Activated CD8-positive, alpha-beta memory T cell treated with anti-CD3 and anti-CD28 coated beads, Interleukin-2, amount 50 U/mL, for 24 hours (primary cell): ENCODE data around the gene GRAMD1B.

Experiments used
- DNase-seq: peaks from one replicate; pipeline ENCODE4 v3.0.0-alpha.2; 2020; ENCODE audit errors: extremely low read depth

The GRAMD1B gene

DNA sequence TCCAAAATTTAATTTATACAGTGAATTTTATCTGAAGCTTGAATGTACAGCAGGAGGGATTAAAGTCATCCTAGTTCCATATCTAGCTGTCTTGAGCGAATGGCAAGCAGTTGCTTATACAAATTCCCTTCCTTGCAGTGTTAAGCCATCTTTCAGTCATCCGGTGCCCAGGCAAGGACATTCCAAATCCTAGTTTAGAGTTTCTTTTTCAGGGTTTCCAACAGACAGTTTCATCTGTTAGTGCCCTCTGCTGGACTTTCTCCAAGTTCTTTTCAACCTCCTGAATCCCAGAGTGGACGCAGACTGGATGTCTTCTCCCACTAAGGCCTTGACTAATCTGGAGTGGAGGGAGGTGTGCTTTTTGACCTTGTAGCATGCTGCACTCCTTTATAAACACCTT, 45.4 kb downstream of the GRAMD1B start:
- DNase-seq = no peak

DNA sequence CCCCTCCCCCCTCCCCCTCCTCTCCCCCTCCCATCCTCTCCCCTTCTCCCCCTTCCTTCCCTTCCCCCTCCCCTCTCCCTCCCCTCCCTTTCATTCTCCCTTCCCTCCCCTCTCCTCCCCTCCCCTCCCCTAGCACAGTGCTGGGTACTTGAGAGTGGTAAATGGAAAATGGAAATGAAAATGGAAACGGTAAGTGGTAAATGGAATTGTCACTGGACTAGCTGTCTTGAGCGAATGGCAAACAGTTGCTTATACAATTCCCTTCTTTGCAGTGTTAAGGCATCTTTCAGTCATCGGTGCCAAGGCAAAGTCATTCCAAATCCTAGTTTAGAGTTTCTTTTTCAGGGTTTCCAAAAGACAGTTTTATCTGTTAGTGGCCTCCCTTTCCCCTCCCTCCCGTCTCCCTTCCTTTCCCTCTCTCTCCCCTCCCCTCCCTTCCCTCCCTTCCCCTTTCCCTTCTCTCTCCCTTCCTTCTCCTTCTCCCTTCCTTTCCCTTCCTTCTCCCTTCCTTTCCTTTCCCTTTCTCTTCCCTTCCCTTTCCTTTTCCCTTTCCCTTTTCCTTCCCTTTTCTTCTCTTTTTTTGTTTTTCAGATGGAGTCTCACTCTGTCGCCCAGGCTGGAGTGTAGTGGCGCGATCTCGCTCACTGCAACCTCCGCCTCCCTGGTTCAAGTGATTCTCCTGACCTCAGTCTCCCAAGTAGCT, 47.3 kb downstream of the GRAMD1B start:
- DNase-seq = no peak

DNA sequence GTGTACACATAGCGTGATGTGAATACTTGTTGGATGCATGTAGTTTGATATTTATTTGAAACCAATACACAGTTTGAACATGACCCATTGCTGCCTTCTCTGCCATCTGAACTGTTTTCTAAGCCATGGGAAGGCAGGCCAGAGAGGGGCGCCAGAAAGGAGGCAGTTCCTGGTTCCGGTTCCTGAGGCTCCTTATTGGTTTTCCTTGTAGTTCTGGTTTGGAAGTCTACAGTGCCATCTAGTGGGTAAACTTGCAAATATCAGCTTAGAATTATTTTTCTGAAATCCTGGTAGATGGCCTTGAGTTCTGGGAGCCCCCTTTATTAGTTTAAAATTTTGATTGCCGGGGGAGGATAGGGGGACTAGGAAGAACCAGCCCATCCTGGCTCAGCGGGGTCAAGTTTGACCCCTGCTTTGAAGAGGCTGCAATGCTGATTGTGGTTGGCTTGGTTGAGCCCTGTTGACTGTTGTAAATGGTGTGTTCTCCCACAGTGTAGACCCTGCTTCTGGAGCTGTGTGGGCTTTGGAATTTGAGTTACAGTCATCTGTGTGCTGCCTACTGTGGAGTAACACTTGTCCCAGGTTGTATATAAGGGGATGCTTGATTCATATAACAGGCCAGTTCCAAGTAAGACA, 48.4 kb downstream of the GRAMD1B start:
- DNase-seq = no peak

DNA sequence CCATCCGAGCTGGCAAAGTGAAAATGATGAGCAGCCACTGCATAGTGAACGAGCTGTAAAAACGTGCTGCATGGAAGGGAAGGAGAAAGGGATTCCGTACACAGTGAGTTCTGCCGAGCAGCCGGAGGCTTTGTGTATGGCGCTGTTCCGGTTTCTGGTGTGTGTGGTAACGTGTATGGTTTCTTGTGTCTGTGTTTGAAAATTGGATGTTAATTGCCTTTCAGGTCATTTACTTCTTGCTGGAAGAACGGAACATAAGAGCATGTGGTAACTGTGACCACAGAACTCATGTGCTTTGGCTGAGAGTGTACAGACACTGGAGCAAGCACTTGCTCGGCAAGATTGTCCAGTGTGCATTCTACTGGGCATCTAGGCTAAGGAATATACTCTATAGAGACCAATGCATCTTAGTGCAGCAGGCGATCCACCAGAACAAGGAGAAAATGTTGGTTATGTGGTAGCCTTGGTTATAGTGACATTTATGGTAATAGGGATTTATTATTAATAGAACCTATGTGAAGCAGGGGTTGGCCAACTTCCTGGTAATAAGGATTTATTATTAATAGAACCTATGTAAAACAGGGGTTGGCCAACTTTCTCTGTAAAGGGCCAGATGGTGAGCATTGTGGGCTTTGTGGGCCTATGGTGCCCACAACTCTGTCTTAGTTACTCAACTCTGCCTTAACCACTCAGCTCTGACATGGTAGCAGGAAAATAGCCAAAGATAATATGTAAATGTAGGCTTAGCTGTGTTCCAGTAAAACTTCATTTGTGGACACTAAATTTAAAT, 49.2 kb downstream of the GRAMD1B start:
- DNase-seq = no peak

DNA sequence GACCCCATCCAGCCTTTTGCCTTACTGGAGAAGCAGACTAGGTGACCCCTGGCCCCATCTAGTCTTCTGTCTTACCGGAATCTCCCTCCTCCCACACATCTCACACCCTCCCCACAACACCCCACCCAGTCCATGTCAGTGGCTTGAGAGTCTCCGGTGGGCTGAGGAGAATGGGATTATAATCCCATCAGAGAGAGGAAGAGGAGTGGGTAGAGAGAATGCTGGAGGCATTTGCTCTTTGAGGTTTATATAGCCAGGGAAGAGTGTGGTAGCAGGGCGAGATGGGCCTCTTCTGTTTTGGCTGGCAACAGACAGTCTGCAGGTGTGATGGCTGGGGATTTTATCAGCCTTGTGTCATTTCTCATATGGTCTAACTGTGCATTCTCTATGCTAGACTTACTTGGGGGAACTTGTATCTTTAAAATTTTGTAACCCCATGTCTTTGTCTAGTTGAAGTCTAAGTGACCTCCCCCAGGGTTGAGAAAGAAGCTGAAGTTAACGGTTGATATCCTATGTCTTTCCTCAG, 50.3 kb downstream of the GRAMD1B start:
- DNase-seq = no peak

DNA sequence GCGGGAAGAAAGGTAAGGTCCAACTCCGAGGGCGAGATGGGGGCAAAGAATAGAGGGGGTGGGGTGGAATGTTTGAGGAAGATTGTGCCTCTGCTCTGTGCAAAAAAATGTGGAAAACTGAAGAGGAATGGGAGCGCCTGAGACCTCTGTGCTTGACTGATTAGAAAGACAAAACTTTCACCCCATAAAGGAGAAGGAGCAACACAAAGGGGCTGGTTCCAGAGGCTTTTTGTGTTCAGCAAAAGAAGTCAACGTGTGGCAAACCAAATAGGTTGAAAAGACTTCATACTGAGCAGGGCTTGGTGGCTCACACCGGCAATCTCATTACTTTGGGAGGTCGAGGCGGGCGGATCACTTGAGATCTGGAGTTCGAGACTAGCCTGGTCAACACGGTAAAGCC, 50.8 kb downstream of the GRAMD1B start:
- no peak for DNase-seq

DNA sequence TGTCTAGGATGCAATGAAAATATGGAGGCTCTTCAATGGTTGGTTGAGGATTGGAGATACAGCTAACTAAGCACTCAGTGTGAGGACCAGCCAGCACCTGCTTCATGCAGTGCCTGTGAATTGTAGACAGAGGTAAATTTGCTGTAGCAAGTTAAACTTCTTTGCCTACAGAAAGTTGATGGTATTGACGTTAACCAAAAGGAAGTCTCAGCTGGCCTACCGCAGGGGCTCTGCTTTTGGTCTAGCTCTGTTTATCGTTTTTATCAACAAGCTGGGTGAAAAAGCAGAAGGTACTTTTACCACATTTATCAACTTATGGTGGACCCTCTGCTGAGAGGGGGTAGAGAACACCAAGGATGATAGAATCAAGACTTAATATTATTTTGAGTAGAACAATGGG, 51.6 kb downstream of the GRAMD1B start:
- DNase-seq = no peak

DNA sequence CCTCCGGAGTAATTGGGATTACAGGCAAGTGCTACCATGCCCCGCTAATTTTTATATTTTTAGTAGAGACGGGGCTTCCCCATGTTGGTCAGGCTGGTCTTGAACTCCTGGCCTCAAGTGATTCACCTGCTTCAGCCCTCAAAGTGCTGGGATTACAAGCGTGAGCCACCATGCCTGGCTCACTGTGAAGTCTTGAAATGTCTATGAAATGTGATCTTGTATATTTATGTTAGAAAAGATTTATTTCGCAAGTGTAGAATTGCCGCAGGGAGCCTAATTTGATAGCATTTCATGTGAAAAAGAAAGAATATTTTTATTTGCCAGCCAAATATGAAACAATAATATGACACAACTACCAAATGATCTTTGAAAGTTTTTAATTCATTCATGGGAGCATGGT, 52.1 kb downstream of the GRAMD1B start:
- no peak for DNase-seq

DNA sequence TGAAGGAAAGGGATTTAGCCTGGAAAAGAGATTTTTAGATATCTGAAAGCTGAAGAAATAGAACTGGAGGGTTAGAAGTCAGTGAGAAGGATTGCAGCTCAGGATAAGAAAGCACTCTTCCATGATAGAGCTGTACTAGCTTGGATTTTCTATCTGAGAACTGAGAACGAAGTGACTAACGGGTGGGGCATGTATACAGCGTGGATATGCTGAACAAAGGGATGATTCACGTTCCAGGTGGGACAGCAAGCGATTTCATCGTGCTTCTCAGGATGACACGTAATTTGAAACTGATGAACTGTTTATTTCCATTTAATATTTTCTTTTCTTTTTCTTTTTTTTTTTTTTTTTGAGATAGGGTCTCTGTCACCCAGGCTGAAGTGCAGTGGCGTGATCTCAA, 53.0 kb downstream of the GRAMD1B start:
- no peak for DNase-seq

DNA sequence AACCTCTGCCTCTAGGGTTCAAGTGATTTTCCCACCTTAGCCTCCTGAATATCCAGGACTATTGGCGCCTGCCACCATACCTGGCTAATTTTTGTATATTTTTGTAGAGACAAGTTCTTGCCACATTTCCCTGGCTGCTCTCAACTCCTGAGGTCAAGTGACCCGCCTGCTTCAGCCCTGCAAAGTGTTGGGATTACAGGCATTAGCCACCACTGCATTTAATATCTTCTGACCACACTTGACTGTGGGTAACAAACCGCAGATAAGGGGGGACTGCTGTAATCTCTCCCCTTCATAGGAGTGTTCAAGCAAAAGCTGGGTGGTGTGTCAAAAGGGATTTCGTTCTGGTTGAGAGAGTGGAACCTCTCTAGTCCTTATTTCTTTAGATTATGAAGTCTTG, 53.4 kb downstream of the GRAMD1B start:
- DNase-seq = no peak

DNA sequence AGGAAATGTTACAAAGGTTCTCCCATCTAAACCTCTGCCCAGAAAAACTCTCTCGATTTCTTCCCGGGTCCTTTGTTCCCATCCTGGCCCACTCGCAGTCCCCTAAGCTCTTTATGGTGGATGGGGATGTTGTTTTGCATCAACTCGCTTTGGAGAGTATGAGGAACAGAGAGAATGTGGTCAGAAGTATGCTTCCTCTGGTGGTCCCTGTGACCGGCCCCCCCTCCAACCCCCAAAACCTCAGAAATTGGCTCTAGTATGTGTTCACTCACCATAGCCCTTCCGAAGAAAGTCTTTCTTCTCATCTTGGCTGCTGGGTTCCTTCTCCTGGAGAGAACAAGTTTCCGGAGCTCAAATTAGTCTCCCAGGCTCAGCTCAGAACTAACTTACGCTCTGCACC, 54.4 kb downstream of the GRAMD1B start:
- no peak for DNase-seq

DNA sequence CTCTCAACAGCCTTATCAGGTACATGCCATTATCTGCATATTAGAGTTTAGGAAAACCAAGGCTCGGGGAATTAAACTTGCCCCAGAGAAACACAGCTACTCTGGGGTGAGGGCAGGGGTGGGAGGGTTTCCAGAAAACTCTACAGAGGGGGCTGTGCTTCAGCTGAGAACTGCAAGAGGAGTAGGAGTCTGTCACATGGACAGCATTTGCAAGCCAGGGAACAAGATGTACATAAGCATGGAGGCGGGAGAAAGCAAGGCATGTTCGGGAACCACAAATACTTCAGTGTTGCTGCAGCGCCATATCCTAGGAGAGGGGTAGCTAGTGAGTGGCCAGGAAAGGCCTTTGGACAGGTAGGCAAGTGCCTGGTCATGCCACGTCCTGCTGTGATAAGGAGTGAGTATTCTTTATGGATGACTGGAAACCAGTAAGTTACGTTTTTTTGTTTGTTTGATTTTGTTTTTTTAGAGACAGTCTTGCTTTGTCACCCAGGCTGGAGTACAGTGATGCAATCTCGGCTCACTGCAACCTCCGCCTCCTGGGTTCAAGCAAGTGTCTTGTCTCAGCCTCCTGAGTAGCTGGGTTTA, 57.2 kb downstream of the GRAMD1B start:
- no peak for DNase-seq

DNA sequence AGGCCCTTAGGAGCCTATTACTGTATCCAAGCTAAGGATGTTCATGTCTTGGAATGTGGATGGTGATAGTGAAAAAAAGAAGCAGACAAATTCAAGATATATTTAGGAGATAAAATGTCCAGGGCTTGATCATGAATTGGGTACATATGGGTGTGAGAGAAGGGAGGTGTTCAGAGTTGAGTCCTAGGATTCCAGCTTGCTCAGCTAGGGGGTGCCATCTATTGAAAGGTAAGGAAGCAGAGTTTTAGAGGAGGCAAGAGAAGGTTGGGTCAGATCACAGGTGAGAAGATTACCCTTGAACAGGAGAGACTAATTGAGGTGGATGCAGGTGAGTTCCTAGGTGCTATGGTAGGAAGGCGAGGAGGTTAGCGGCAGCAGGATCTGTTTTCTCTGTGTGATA, 60.5 kb downstream of the GRAMD1B start:
- no peak for DNase-seq

DNA sequence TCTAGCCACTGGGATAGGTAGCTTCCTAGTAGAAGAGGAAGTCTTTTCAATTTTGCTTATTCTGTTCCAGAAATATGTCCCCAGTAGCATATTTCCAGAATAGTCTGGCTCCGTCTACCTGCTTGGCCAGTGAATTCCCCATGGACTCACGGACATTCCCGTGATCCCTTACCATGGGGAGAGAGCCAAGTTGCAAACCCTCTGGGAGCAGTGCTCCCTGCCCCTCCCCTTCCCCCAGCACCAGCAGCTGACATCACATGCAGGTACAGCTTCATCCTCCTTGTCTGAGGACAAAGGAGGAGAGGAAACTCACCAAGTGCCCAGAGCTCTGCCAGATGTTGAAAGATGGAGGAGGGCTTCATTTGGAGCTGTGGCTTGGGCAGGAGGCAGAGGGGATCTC, 61.2 kb downstream of the GRAMD1B start:
- DNase-seq = no peak

DNA sequence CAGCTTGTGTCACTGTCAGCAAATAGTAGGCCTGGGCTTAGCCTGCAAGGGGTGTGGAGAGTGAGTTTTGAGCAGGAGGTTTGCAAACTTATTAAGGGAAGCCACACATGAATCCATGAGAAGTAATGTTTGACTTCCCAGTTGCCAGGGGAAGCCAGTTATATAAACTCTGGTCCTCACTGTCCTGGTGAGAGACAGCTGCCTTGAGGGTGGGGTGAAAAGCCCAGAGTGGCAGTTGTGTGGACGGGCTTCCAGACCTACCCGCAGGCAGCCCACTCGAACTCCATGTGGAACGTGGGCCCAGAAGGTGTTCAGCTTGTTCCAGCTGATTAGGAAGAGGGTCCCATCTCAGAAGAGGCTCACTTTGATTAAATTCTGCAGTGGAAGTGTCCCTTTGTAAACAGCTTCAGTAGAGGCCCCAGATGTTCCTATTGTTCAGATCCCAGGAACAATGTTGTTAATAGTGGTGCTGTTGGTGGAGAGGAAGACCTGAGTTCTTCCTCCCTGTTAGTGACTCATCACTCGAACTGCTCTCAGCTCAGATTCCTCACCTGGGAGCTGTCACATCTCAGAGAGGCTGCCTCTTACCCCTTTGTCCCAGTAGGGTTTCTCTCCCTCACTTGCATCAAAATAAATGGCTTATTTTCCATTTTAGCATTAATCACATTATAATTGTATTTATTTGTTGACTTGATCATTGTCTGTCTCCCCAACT, 63.4 kb downstream of the GRAMD1B start:
- no peak for DNase-seq

DNA sequence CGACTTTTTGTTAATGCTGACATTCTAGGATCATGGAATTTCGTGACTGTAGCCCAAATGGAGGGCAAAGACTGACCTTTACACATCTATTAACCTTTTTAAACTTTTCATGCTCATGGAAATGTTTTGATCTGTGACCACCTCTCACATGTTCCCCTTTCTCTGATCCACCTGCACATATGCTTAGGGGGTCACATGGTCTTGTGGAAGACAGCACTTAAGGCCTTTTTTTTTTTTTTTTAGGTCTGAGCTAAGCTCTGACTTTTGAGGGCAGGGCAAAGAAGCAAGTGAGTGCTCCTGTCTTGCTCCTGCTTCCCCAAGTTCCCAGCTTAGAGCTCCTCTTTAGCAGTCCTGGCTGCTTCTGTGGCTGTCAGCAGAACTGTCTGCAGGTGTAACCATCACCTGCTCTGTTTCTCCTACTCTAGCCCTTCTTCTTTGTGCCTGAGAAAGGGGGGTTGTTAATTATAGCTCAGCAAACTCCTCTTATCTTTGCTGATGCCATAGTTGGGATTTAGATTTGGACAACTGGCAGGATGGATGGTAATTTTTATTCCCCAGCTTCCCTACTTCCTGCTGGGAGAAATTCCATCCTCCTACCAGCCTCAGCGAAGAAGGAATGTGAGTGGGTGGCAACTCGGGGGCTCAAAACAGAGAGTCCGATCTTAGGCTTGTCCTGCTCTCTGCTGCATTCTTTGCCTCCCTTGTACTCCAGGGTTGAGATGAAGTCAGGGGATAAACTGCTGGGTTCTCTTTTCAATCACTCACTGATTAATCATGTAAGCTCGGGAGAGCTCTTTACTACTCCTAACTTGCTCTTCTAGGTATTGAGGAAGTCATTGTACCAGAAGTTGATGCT, 64.4 kb downstream of the GRAMD1B start:
- DNase-seq = no peak

DNA sequence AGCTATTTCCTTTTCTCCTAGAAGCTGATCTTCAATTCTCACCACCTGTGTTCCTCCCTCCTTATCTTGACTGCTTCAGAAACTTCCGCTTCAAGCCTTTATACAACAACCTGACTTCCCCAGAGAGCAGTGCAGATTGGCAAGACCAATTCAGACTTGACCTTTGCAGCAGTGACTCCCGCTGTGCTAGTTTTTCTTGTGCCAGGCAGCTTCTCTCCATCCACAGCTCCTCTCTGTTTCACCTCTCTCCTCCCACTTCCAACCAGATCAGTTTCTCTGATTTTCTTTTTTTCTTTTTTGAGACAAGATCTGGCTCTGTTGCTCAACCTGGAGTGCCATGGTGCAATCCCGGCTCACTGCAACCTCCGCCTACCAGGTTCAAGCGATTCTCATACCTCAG, 74.3 kb downstream of the GRAMD1B start:
- DNase-seq = no peak

DNA sequence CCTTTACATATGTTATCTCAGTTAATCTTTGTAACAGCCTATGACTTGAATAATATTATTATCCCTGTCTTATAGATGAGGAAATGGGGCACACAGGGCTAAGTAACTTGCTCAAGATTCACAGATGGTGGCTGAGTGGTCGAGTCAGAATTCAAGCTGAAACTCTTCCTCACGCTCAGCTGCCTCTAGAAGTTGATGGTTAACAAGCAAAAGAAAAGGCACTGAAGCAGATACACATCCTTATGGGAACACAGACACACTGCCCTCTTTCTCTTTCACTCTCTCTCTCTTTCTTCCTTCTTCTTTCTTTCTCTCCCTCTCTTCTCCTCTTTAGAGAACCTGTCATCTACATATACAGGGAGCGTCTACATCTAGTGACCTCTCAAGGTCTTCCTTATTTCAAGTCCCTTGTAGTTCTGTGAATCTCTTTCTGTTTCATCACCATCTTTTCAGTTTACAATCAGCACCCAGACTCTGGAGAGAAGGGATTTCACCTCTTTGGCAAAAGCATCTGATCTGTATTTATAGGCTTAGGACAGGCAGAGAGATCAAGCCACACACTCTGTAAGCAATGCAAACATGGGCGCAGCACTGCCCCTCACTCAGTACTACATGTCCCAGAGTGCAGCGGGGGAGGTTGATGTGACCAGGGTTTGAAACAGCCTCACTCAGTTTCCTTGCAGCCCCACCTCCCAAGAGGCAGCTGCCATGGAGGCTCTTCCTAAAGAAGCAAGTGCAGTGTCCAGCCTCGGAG, 75.7 kb downstream of the GRAMD1B start:
- no peak for DNase-seq

DNA sequence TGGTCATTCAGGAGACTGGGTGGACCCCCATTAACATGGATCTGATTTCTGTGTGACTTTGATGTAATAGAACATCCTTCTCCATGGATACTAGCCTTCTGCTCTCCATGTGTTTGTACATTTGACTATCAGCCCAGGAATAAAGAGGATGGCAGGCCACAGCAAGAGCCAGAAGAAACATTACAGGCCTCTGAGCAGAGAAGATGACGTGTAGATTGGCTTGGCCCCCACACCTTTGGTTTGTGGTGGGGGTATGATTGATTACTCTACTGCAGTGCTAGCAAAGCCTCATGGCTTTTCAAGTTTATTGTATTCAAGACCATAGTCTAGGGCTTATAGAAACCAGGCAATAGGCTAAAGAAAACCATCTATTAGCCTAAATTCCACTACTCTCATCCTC, 77.0 kb downstream of the GRAMD1B start:
- DNase-seq = no peak
